HepG2 (cell line): ENCODE data around the gene SIVA1. TPM values are rescaled to one million over a fixed set of nuclear protein-coding genes. Genes with fewer than 3 reads are reported as not detected.

Experiments used
- CBFB ChIP-seq: sonication (generic); formaldehyde crosslinking; IDR thresholded peaks from 2 replicates; pipeline ENCODE4 v1.4.0; 2020; ENCODE audit warnings: missing genetic modification reagents
- CEBPG ChIP-seq: IDR thresholded peaks from 2 replicates; pipeline ENCODE4 v1.6.1; 2016
- EP300 ChIP-seq, 3 experiments: sonication (generic) in 1 of 3; formaldehyde crosslinking in 1 of 3; IDR thresholded peaks; 2 replicates each; pipeline versions ENCODE4 v1.5.1 to v1.6.1; 2011 to 2020; ENCODE audit warnings: low read depth in 2 of 3, low read length in 2 of 3, borderline replicate concordance in 1 of 3, improper control_type of control experiment in 1 of 3, mild to moderate bottlenecking in 1 of 3, missing genetic modification reagents in 1 of 3, moderate library complexity in 1 of 3
- HOXA5 ChIP-seq: sonication (generic); formaldehyde crosslinking; IDR thresholded peaks from 2 replicates; pipeline ENCODE4 v1.4.0; 2020; ENCODE audit warnings: missing genetic modification reagents
- MLLT10 ChIP-seq: sonication (generic); formaldehyde crosslinking; IDR thresholded peaks from 2 replicates; pipeline ENCODE4 v1.4.0; 2020; ENCODE audit warnings: missing genetic modification reagents
- SUZ12 ChIP-seq: fragments of 150-350 bp; IDR thresholded peaks from 2 replicates; pipeline ENCODE4 v1.6.1; 2014; ENCODE audit warnings: low read depth, low read length
- UBTF ChIP-seq: sonication (generic); formaldehyde crosslinking; IDR thresholded peaks from 2 replicates; pipeline ENCODE4 v1.4.0; 2020; ENCODE audit warnings: mild to moderate bottlenecking, missing genetic modification reagents
- ZBTB40 ChIP-seq, 2 experiments: fragments of 450-650 bp in 1 of 2; sonication (generic) in 1 of 2; formaldehyde crosslinking in 1 of 2; IDR thresholded peaks; 2 replicates each; pipeline versions ENCODE4 v1.6.1 to v1.8.0; 2016 to 2022; ENCODE audit warnings: antibody characterized with exemption in 1 of 2, mild to moderate bottlenecking in 1 of 2, missing genetic modification reagents in 1 of 2
- ZNF430 ChIP-seq: sonication (generic); formaldehyde crosslinking; IDR thresholded peaks from 2 replicates; pipeline ENCODE4 v1.9.0; 2021; ENCODE audit warnings: mild to moderate bottlenecking, missing genetic modification reagents
- ZNF556 ChIP-seq: sonication (generic); formaldehyde crosslinking; IDR thresholded peaks from 2 replicates; pipeline ENCODE4 v1.4.0; 2020; ENCODE audit warnings: mild to moderate bottlenecking, missing genetic modification reagents, borderline replicate concordance
- ZNF609 ChIP-seq: sonication (generic); formaldehyde crosslinking; IDR thresholded peaks from 2 replicates; pipeline ENCODE4 v1.4.0; 2020; ENCODE audit warnings: mild to moderate bottlenecking, missing genetic modification reagents, borderline replicate concordance
- polyA plus RNA-seq, 8 experiments: library from polyadenylated mRNA; depleted of rRNA in 3 of 8; stranded (reverse) in 7 of 8; unstranded in 1 of 8; fragments of >200 nt; fragmentation: Illumina TruSeq in 4 of 8; extraction: Trizol in 4 of 8; gene quantifications; 2 replicates each; pipeline versions ENCODE4 v1.2.1 to v1.2.3, GENCODE V29; 2011 to 2016; ENCODE audit warnings: low read depth in 4 of 8, missing spikeins in 1 of 8, mixed read lengths in 1 of 8; ENCODE audit not compliant: insufficient read depth in 1 of 8
- total RNA-seq, 5 experiments: library from RNA; depleted of rRNA; stranded (reverse); fragments of >200 nt; fragmentation: Illumina TruSeq; extraction: Trizol; gene quantifications; 2 replicates each; pipeline ENCODE4 v1.2.3, GENCODE V29; 2016; ENCODE audit warnings: low read depth in 1 of 5

Gene SIVA1
- total and polyA plus RNA-seq, 2 of the 13 experiments (the other 11 are each of a cell fraction or from before 2014, with no cell fraction given): 123 to 186 TPM

- TF ChIP-seq ZNF609 (CRISPR knock-in tag) (peak; percentile 93), MLLT10 (CRISPR knock-in tag) (no peak), SUZ12 (no peak), ZNF556 (CRISPR knock-in tag) (peak; percentile 85; the same call in 1 of the 2 replicates), ZNF430 (peak; percentile 93), CEBPG (CRISPR knock-in tag) (peak; percentile 90), UBTF (CRISPR knock-in tag) (peak; percentile 70), HOXA5 (CRISPR knock-in tag) (no peak), ZBTB40 (IDR thresholded peaks at IDR 0.05) (no peak), ZBTB40 (CRISPR knock-in tag; IDR thresholded peaks at IDR 0.05) (peak; percentile 82), CBFB (CRISPR knock-in tag) (peak; percentile 34; the same call in 1 of the 2 replicates), EP300 (IDR thresholded peaks at IDR 0.05; ENCODE audit: low read depth in 2 of 2, low read length in 2 of 2) (peak in 1 of 2 experiments; percentile 78; a peak in 1 of 4 replicates), EP300 (CRISPR knock-in tag; IDR thresholded peaks at IDR 0.05; ENCODE audit: borderline replicate concordance) (peak; percentile 82)
These were observed 16.9 kb upstream of the SIVA1 start (continued) for GRCh38 chr14:104735830-104736642.
